ENCODE measurements around the gene CEP170B. TPM values are rescaled to one million over a fixed set of nuclear protein-coding genes. Genes with fewer than 3 reads are reported as not detected.
A peak's percentile ranks its signal among the peaks of the same experiment; 100 is the strongest.

Gene CEP170B
- total and polyA plus RNA-seq, 4 donors: 1.5 to 10.9 (median 6.7) TPM

GRCh38 chr14:104939666-104940410 is 74.8 kb downstream of the CEP170B start:
- DNase-seq (ENCODE audit: low spot score): no peak
- TF ChIP-seq REST (IDR thresholded peaks at IDR 0.05) (no peak), ZBTB33 (IDR thresholded peaks at IDR 0.05) (no peak), JUND (IDR thresholded peaks at IDR 0.05) (no peak), TAF1 (conservative IDR thresholded peaks at IDR 0.05) (no peak), ATF3 (IDR thresholded peaks at IDR 0.05) (no peak), RXRA (IDR thresholded peaks at IDR 0.05) (no peak), FOXA1 (IDR thresholded peaks at IDR 0.05) (no peak), FOXA2 (IDR thresholded peaks at IDR 0.05) (no peak), HNF4A (conservative IDR thresholded peaks at IDR 0.05) (no peak), HNF4G (IDR thresholded peaks at IDR 0.05) (no peak), YY1 (IDR thresholded peaks at IDR 0.05) (no peak)
- Histone ChIP-seq H3K9ac (ENCODE audit: low read depth in 1 of 2, low read length in 2 of 2) (no peak overlapping the region), H3K27ac (ENCODE audit: low read depth in 1 of 2, low read length in 2 of 2) (no peak overlapping the region), H3K36me3 (ENCODE audit: control insufficient read depth in 4 of 4, insufficient read depth in 3 of 4, low read depth in 1 of 4, low read length in 3 of 4) (no peaks in the 10 kb centered on the region), H3K4me1 (ENCODE audit: control insufficient read depth in 4 of 4, insufficient read depth in 4 of 4, low read length in 3 of 4) (no peaks in the 10 kb centered on the region), H3K9me3 (ENCODE audit: control insufficient read depth in 4 of 4, low read length in 3 of 4) (no peaks in the 10 kb centered on the region), H3K27me3 (ENCODE audit: control insufficient read depth in 4 of 4, insufficient read depth in 4 of 4, low read length in 3 of 4) (no peaks in the 10 kb centered on the region), H3K4me3 (ENCODE audit: low read depth in 1 of 3, low read length in 3 of 3) (no peak overlapping the region)
- 46% methylated on average over 11 of the region's 11 CpGs for WGBS

GRCh38 chr14:104940526-104941150 is 75.6 kb downstream of the CEP170B start:
- H3K36me3 ChIP-seq (ENCODE audit: control insufficient read depth in 4 of 4, insufficient read depth in 3 of 4, low read depth in 1 of 4, low read length in 3 of 4): no peaks in the 10 kb centered on the region
- 69% methylated on average over 3 of the region's 3 CpGs for WGBS
- no peak overlapping the region for H3K9ac ChIP-seq (ENCODE audit: low read depth in 1 of 2, low read length in 2 of 2)

More at GRCh38 chr14:104940526-104941150, 75.6 kb downstream of the CEP170B start:
- H3K27me3 ChIP-seq (ENCODE audit: control insufficient read depth in 4 of 4, insufficient read depth in 4 of 4, low read length in 3 of 4): no peaks in the 10 kb centered on the region
- TF ChIP-seq CTCF (IDR thresholded peaks at IDR 0.05; ENCODE audit: low read depth, low read length, missing input control) (peak; percentile 9), YY1 (IDR thresholded peaks at IDR 0.05) (no peak)
- no peak overlapping the region for H3K4me3 ChIP-seq (ENCODE audit: low read depth in 1 of 3, low read length in 3 of 3)
- no peaks in the 10 kb centered on the region for H3K4me1 ChIP-seq (ENCODE audit: control insufficient read depth in 4 of 4, insufficient read depth in 4 of 4, low read length in 3 of 4)
- H3K27ac ChIP-seq (ENCODE audit: low read depth in 1 of 2, low read length in 2 of 2): no peak overlapping the region
- no peak for DNase-seq (ENCODE audit: low spot score)
- no peaks in the 10 kb centered on the region for H3K9me3 ChIP-seq (ENCODE audit: control insufficient read depth in 4 of 4, low read length in 3 of 4)
